K562 (cell line): ENCODE measurements around the gene SEC23IP. TPM values are rescaled to one million over a fixed set of nuclear protein-coding genes. Genes with fewer than 3 reads are reported as not detected.

Experiments
- ATAC-seq: fragments of 200-7000 bp; cut with Tn5 transposase; 3 replicates; pipeline ENCODE4 v1.9.1; 2020; ENCODE audit warnings: moderate library complexity
- BruUV-seq: library from RNA; stranded (reverse); fragments of 400-500 nt; replicated peaks from 2 replicates; lab custom pipeline; 2021; lab: Mats Ljungman, UMichigan
- CTCF ChIA-PET: fragments of 300-600 bp; formaldehyde crosslinking; extraction: SDS; loops from one replicate; lab custom pipeline; 2021; ENCODE audit warnings: low intra/inter-chr PET ratio; lab: Yijun Ruan, JAX
- POLR2A ChIA-PET: fragments of 300-600, 350-650 bp; sonication (Branson Sonifier 250); formaldehyde crosslinking; extraction: SDS; loops from one replicate; lab custom pipeline; 2021; ENCODE audit warnings: antibody characterized with exemption, inconsistent platforms; lab: Yijun Ruan, JAX
- DNase-seq, 4 experiments: peaks; one replicate each; pipeline versions ENCODE4 v3.0.0 to v3.0.0-alpha.2; 2011 to 2018; ENCODE audit warnings: low spot score in 3 of 4, mixed read lengths in 3 of 4; ENCODE audit errors: extremely low read depth in 1 of 4
- FAIRE-seq: peaks from 2 replicates; lab custom pipeline; 2011; peaks lifted over from hg19 to GRCh38; lab: Jason Lieb, UNC
- H2AFZ ChIP-seq: 2 replicates; pipeline ENCODE4 v1.6.0; 2011; ENCODE audit warnings: low read depth, low read length, control low read depth, inconsistent platforms
- H3K27ac ChIP-seq: fragments of 200-600 bp; 3 replicates; pipeline ENCODE4 v1.8.0; 2011; ENCODE audit warnings: low read depth, mild to moderate bottlenecking, control low read depth, inconsistent platforms, low read length, moderate library complexity, mixed read lengths; ENCODE audit errors: extremely low read depth
- H3K27me3 ChIP-seq, 2 experiments: fragments of 300-600 bp in 1 of 2; 2 replicates in 1 of 2; 3 replicates in 1 of 2; pipeline versions ENCODE4 v1.6.0 to v1.8.0; 2011; ENCODE audit warnings: inconsistent platforms in 2 of 2, low read length in 2 of 2, mild to moderate bottlenecking in 1 of 2, mixed read lengths in 1 of 2, moderate library complexity in 1 of 2; ENCODE audit not compliant: control insufficient read depth in 2 of 2, insufficient read depth in 2 of 2
- H3K36me3 ChIP-seq: fragments of 300-600 bp; 3 replicates; pipeline ENCODE4 v1.8.0; 2011; ENCODE audit warnings: mild to moderate bottlenecking, low read length, inconsistent platforms; ENCODE audit not compliant: control insufficient read depth, insufficient read depth
- H3K4me1 ChIP-seq, 2 experiments: fragments of 200-600 bp in 1 of 2; replicated peaks in 1 of 2; 2 replicates in 1 of 2; 3 replicates in 1 of 2; pipeline versions ENCODE4 v1.5.1 to v1.8.0; 2011; ENCODE audit warnings: inconsistent platforms in 2 of 2, low read length in 2 of 2, mild to moderate bottlenecking in 1 of 2, mixed read lengths in 1 of 2, moderate library complexity in 1 of 2; ENCODE audit not compliant: control insufficient read depth in 2 of 2, insufficient read depth in 2 of 2
- H3K4me2 ChIP-seq: 2 replicates; pipeline ENCODE4 v1.6.1; 2011; ENCODE audit warnings: low read length, control low read depth, inconsistent platforms, mixed read lengths; ENCODE audit not compliant: insufficient read depth
- H3K4me3 ChIP-seq: fragments of 200-600 bp; sonication (generic), shearing (Covaris generic); 2 replicates; pipeline ENCODE4 v1.5.1; 2016; ENCODE audit warnings: control low read depth, inconsistent platforms
- H3K79me2 ChIP-seq: fragments of 200-600 bp; 3 replicates; pipeline ENCODE4 v1.8.0; 2011; ENCODE audit warnings: low read length, inconsistent platforms; ENCODE audit not compliant: control insufficient read depth, insufficient read depth
- H3K9ac ChIP-seq, 2 experiments: 2 replicates each; pipeline versions ENCODE4 v1.6.0 to v1.6.1; 2011; ENCODE audit warnings: low read depth in 2 of 2, low read length in 2 of 2, control low read depth in 1 of 2, inconsistent platforms in 1 of 2, mild to moderate bottlenecking in 1 of 2, mixed read lengths in 1 of 2; ENCODE audit not compliant: insufficient read depth in 1 of 2
- H3K9me1 ChIP-seq: one replicate; pipeline ENCODE4 v1.6.0; 2011; ENCODE audit warnings: inconsistent platforms, mild to moderate bottlenecking, low read length, moderate library complexity; ENCODE audit not compliant: control insufficient read depth, insufficient read depth
- H3K9me3 ChIP-seq: replicated peaks from 2 replicates; pipeline ENCODE4 v1.5.1; 2011; ENCODE audit warnings: low read depth, low read length, inconsistent platforms; ENCODE audit not compliant: control insufficient read depth, insufficient read depth
- H4K20me1 ChIP-seq: replicated peaks from 2 replicates; pipeline ENCODE4 v1.6.1; 2011; ENCODE audit warnings: low read length, inconsistent platforms, mixed read lengths; ENCODE audit not compliant: control insufficient read depth, insufficient read depth
- CEBPB ChIP-seq: fragments of 450-650 bp; IDR thresholded peaks from 2 replicates; pipeline ENCODE4 v1.6.1; 2016; ENCODE audit warnings: missing genetic modification characterization, missing compliant biosample characterization
- EZH2 ChIP-seq: IDR thresholded peaks from 2 replicates; pipeline ENCODE4 v1.6.1; 2012; ENCODE audit warnings: low read depth, mild to moderate bottlenecking, inconsistent platforms, low read length, borderline replicate concordance
- MYC ChIP-seq, 2 experiments: fragments of 250-450 bp in 1 of 2; sonication (Bioruptor Pico) in 1 of 2; IDR thresholded peaks; 2 replicates each; pipeline versions ENCODE4 v1.5.1 to v1.6.1; 2012 to 2021; ENCODE audit warnings: low read depth in 2 of 2, borderline replicate concordance in 1 of 2, improper control_type of control experiment in 1 of 2, low read length in 1 of 2, mild to moderate bottlenecking in 1 of 2, moderate library complexity in 1 of 2
- NFIC ChIP-seq: fragments of 450-650 bp; IDR thresholded peaks from 2 replicates; pipeline ENCODE4 v1.6.1; 2017; ENCODE audit warnings: mild to moderate bottlenecking, inconsistent platforms
- RBM39 ChIP-seq: fragments of 200-400 bp; formaldehyde crosslinking; optimal IDR thresholded peaks from 2 replicates; pipeline ENCODE3; 2018; ENCODE audit warnings: low read depth, low read length
- RHOXF2B ChIP-seq: fragments of 250-450 bp; sonication (Bioruptor Pico); conservative IDR thresholded peaks from 2 replicates; pipeline ENCODE4 v1.5.1; 2021
- ZNF507 ChIP-seq: conservative IDR thresholded peaks from 2 replicates; pipeline ENCODE4 v1.6.1; 2017; ENCODE audit warnings: missing genetic modification characterization, missing compliant biosample characterization
- WGBS: fragments of 100-300 bp; shearing (Covaris generic); methylation state at CpG from one replicate; pipeline ENCODE4 v1.1.6; 2016; ENCODE audit warnings: low coverage, mixed read lengths; ENCODE audit not compliant: insufficient coverage; ENCODE audit errors: missing lambda C conversion rate; 5-methylcytosine and 5-hydroxymethylcytosine counted together
- in situ Hi-C: fragments of 300-500 bp; cut with MboI; formaldehyde crosslinking; loops from 4 replicates; pipeline ENCODE4 v1.15.0; 2018; ENCODE audit warnings: inconsistent platforms, mixed read lengths
- intact Hi-C: fragments of 100-400 bp; cut with micrococcal nuclease; formaldehyde crosslinking; loops from 2 replicates; pipeline ENCODE4 v1.14.2; 2022
- polyA plus RNA-seq, 8 experiments: library from polyadenylated mRNA; depleted of rRNA in 4 of 8; stranded (reverse) in 5 of 8; unstranded in 3 of 8; fragments of >200 nt; fragmentation: Nextera tagmentation in 2 of 8; fragmentation: Illumina TruSeq in 1 of 8; extraction: Ambion mirVana in 2 of 8; extraction: Trizol in 1 of 8; gene quantifications; 2 replicates each; pipeline versions ENCODE4 v1.2.1 to v1.2.3, GENCODE V29; 2011 to 2014; ENCODE audit warnings: inconsistent platforms in 1 of 8, missing spikeins in 1 of 8
- total RNA-seq, 7 experiments: library from RNA; depleted of rRNA in 6 of 7; stranded (reverse); fragments of >200 nt in 6 of 7; fragmentation: Illumina TruSeq in 2 of 7; extraction: Trizol in 2 of 7; gene quantifications; 2 replicates each; pipeline versions ENCODE4 v1.2.1 to v1.2.3, GENCODE V29; 2011 to 2021; ENCODE audit warnings: low replicate concordance in 1 of 7
- TF ChIP-seq, protein P1 (sequence below): conservative IDR thresholded peaks from 2 replicates; pipeline ENCODE4 v1.6.1; 2011; ENCODE audit warnings: low read depth, mild to moderate bottlenecking, low read length; ENCODE audit not compliant: control insufficient read depth

The SEC23IP gene
- total and polyA plus RNA-seq, 9 of the 15 experiments (the other 6 are each of a cell fraction or from before 2014, with no cell fraction given): 15.8 to 38.4 (median 22.5) TPM

DNA sequence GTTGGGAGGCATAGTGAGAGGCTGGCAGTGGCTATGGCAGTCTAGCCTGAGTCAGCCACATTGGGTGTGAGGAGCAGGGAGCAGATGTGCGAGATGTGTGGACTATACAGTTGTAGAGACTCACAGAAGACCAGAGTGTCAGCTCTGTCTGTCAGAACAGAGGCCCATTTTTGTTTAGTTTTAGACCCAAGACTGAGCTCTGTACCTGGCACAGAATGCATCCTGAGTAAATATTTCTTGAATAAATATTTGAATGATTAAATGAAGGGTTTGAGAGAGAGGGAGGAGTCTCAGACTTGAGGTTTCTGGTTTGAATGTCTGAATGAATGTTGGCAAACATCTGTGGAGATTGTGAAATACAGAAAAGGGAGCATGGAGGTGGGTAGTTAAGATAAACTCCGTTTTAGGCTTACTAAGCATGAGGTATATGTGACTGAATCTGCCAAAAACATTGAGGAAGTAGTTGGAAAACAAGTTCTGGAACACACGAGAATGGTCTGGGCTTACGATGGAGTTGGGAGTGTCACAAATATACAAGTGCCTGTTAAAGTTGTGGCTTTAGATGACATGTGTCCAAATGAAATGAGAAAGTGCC, 3.6 kb downstream of the SEC23IP start (continued):
- TF ChIP-seq, protein P1, sequence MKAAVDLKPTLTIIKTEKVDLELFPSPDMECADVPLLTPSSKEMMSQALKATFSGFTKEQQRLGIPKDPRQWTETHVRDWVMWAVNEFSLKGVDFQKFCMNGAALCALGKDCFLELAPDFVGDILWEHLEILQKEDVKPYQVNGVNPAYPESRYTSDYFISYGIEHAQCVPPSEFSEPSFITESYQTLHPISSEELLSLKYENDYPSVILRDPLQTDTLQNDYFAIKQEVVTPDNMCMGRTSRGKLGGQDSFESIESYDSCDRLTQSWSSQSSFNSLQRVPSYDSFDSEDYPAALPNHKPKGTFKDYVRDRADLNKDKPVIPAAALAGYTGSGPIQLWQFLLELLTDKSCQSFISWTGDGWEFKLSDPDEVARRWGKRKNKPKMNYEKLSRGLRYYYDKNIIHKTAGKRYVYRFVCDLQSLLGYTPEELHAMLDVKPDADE: no peak
- TF ChIP-seq ZNF507 (tag) (no peak), MYC (IDR thresholded peaks at IDR 0.05; ENCODE audit: low read depth, low read length) (no peak), MYC (CRISPR knock-in tag; IDR thresholded peaks at IDR 0.05; ENCODE audit: borderline replicate concordance, low read depth) (no peak), RBM39 (no peak), EZH2 (no peak), CEBPB (tag) (peak; percentile 94)

DNA sequence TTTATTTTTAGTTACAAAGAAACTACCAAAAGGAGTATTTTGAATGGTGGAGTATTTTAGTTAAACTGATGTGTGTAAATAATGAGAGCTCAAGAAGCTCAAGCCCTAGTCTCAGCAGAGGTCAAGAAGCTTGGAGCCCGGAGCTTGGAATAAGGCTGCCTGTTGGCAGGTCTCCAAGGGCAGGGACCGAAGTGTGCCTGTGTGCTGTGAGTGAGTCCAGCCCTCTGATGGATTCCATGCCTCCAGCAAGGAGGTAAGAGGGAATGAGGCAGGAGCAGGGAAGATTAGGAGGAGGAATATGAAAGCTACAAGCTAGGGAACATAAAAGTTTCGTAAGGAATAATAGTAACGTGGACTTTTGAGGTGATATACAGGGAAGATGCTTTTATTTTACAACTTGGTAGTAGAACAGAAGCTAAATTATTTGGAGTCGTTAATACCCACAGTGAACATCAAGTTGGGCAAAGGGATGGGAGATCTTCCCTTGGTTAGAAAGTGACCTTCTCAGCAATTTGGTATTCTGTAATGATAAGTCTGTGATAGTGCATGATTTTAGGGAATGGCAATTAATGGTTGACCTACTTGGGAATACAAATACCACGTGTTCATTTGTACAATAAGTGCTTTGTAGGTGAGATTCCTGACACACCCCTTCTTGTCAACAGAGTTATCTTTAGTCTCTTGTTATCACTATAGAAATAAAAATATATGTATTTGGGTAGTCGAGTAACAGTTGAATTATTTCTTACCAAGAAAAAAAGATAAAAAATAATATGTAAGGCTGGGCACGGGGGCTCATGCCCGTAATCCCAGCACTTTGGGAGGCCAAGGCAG, 4.6 kb downstream of the SEC23IP start:
- ATAC-seq (no peak), FAIRE-seq (no peak), DNase-seq (no peak)
- H3K79me2 ChIP-seq: peaks cover 93% of the 10 kb centered on the region
- BruUV-seq: no TSS peak
- H2AFZ ChIP-seq: no peak overlapping the region
- CTCF ChIA-PET: no interaction called here
- H3K4me2 ChIP-seq: no peak overlapping the region
- H3K9me3 ChIP-seq: no peaks in the 10 kb centered on the region
- no peaks in the 10 kb centered on the region for H3K27me3 ChIP-seq
- H3K4me3 ChIP-seq: no peak overlapping the region
- TF ChIP-seq NFIC (peak; percentile 54), RHOXF2B (no peak)
- TF ChIP-seq, all 486 proteins: peak for 1
- Histone ChIP-seq H4K20me1 (peaks cover 6% of the 10 kb centered on the region; the same call in 1 of the 2 replicates), H3K9me1 (no peaks in the 10 kb centered on the region), H3K36me3 (peaks cover 54% of the 10 kb centered on the region), H3K27ac (no peak overlapping the region), H3K4me1 (peaks cover 0 to 16% of the 10 kb centered on the region in 2 experiments; a peak in 3 of 5 replicates), H3K9ac (no peak overlapping the region)
- 65% methylated on average over 9 of the region's 9 CpGs for WGBS
- in situ Hi-C loops: no loop called here
- intact Hi-C loops: no loop called here
- POLR2A ChIA-PET: interaction anchor here (1.0 to 2.0 kb wide), 2 partner anchors 9 to 25 kb away, joined by 4 to 7 read pairs; partner anchors contain the start of gene MCMBP
